Parathyroid adenoma (tissue), 2 donors: ENCODE results near the gene PRKCE.

Source experiments
- H2AFZ ChIP-seq: fragments of 300-600 bp; sonication (generic); one replicate; pipeline ENCODE4 v1.7.0; 2017; ENCODE audit warnings: antibody characterized with exemption, mild to moderate bottlenecking
- H3K27ac ChIP-seq: fragments of 300-600 bp; sonication (generic); one replicate; pipeline ENCODE4 v1.7.0; 2017
- H3K27me3 ChIP-seq: fragments of 300-600 bp; sonication (generic); one replicate; pipeline ENCODE4 v1.7.0; 2017; ENCODE audit warnings: low read length; ENCODE audit not compliant: control insufficient read depth, insufficient read depth
- H3K36me3 ChIP-seq: fragments of 300-600 bp; sonication (generic); one replicate; pipeline ENCODE4 v1.7.0; 2017; ENCODE audit warnings: low read length; ENCODE audit not compliant: control insufficient read depth, insufficient read depth
- H3K4me1 ChIP-seq: fragments of 300-600 bp; sonication (generic); one replicate; pipeline ENCODE4 v1.7.0; 2017; ENCODE audit warnings: control low read depth
- H3K4me2 ChIP-seq: fragments of 300-600 bp; sonication (generic); one replicate; pipeline ENCODE4 v1.7.0; 2017; ENCODE audit warnings: low read length
- H3K4me3 ChIP-seq: fragments of 300-600 bp; sonication (generic); one replicate; pipeline ENCODE4 v1.7.0; 2017; ENCODE audit warnings: low read depth, low read length
- H3K79me2 ChIP-seq: fragments of 300-600 bp; sonication (generic); one replicate; pipeline ENCODE4 v1.7.0; 2017; ENCODE audit warnings: control low read depth
- H3K9ac ChIP-seq: fragments of 300-600 bp; sonication (generic); one replicate; pipeline ENCODE4 v1.7.0; 2017; ENCODE audit warnings: mild to moderate bottlenecking
- H3K9me3 ChIP-seq: fragments of 300-600 bp; sonication (generic); one replicate; pipeline ENCODE4 v1.7.0; 2017; ENCODE audit warnings: low read length; ENCODE audit not compliant: control insufficient read depth
- TF ChIP-seq, protein P1 (sequence below): fragments of 300-600 bp; sonication (generic); IDR thresholded peaks from one replicate; pipeline ENCODE4 v1.7.0; 2017; ENCODE audit warnings: antibody characterized with exemption, mild to moderate bottlenecking
- donor health status: primary hyperparathyroidism.

Gene PRKCE

GRCh38 chr2:45986509-45986908, 335.0 kb downstream of the PRKCE start:
- H3K27me3 ChIP-seq, result no peaks in the 10 kb centered on the region
- H3K4me1 ChIP-seq, result no peaks in the 10 kb centered on the region
- no peaks in the 10 kb centered on the region for H3K36me3 ChIP-seq
- no peak overlapping the region for H3K4me3 ChIP-seq
- H3K79me2 ChIP-seq, result peaks cover 26% of the 10 kb centered on the region
- no peak overlapping the region for H2AFZ ChIP-seq
- no peak overlapping the region for H3K4me2 ChIP-seq
- H3K9ac ChIP-seq, result no peak overlapping the region
- TF ChIP-seq, protein P1, sequence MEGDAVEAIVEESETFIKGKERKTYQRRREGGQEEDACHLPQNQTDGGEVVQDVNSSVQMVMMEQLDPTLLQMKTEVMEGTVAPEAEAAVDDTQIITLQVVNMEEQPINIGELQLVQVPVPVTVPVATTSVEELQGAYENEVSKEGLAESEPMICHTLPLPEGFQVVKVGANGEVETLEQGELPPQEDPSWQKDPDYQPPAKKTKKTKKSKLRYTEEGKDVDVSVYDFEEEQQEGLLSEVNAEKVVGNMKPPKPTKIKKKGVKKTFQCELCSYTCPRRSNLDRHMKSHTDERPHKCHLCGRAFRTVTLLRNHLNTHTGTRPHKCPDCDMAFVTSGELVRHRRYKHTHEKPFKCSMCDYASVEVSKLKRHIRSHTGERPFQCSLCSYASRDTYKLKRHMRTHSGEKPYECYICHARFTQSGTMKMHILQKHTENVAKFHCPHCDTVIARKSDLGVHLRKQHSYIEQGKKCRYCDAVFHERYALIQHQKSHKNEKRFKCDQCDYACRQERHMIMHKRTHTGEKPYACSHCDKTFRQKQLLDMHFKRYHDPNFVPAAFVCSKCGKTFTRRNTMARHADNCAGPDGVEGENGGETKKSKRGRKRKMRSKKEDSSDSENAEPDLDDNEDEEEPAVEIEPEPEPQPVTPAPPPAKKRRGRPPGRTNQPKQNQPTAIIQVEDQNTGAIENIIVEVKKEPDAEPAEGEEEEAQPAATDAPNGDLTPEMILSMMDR, result no peak
- H3K27ac ChIP-seq, result no peak overlapping the region
- H3K9me3 ChIP-seq, result no peaks in the 10 kb centered on the region

DNA sequence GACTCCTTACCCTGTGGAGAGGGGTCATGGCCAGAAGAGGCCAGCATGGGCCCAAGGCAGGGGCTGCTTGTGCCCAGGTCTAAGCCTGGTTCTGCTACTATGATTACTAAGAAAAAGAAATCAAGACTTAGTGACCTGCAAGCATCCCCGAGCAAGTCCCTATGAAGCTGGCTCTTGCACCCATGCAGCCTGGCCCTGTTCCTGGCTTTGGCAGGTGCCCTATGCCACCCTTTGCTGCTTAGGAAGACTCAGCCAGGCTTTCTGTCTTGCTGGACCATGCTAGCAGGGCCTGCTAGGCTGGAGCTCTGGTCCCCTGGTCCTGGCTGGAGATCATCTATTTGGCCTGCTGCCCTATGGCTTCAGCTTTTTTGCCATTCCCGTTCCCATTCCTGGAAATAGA, 336.4 kb downstream of the PRKCE start:
- Histone ChIP-seq H3K36me3 (no peaks in the 10 kb centered on the region), H3K79me2 (peaks cover 16% of the 10 kb centered on the region), H3K9ac (no peak overlapping the region), H2AFZ (no peak overlapping the region), H3K4me2 (no peak overlapping the region), H3K9me3 (no peaks in the 10 kb centered on the region), H3K4me1 (no peaks in the 10 kb centered on the region), H3K27ac (no peak overlapping the region), H3K4me3 (no peak overlapping the region), H3K27me3 (no peaks in the 10 kb centered on the region)
- TF ChIP-seq, protein P1, result no peak

DNA sequence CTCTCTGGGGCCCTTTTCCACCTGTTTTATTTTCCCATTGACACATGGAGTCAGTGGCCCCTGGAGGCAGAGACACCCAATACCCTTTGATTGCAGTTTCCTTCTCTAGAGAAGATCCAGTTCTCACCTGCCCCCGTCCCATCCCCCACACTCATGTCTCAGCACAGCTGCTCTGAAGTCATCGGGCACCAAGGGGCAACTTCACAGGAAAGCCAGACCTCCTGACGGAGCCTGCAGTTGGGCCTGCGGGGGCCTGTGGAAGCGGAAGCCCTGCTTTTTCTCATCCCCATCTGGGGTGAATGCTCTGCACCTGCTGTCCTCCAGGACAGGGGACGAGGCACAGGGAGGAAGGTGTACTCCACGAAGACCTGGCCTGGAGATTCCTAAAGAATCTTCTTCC, 337.4 kb downstream of the PRKCE start:
- Histone ChIP-seq H3K27ac (no peak overlapping the region), H3K27me3 (no peaks in the 10 kb centered on the region), H3K79me2 (peaks cover 10% of the 10 kb centered on the region), H3K36me3 (no peaks in the 10 kb centered on the region), H3K4me1 (no peaks in the 10 kb centered on the region), H3K9ac (no peak overlapping the region), H2AFZ (no peak overlapping the region), H3K4me3 (no peak overlapping the region), H3K4me2 (no peak overlapping the region), H3K9me3 (no peaks in the 10 kb centered on the region)
- TF ChIP-seq, protein P1, result no peak

DNA sequence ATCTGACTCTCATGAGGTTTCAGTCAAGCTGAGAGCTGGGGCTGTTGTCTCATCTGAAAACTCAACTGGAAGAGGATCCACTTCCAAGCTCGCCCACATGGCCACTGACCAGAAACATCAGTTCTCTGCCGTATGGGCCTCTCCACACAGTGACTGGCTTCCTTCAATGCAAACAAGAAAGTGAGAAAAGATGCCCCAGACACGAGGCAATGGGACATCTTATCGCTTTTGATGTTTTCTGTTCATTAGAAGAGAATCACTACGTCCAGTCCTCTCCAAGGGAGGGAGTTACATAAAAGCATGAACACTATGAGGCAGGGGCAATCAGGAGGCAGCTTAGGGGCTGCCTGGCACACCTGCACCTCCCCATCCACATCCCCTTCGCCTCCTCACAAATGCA, 338.7 kb downstream of the PRKCE start:
- H2AFZ ChIP-seq, result no peak overlapping the region
- TF ChIP-seq, protein P1, result no peak
- H3K4me1 ChIP-seq, result no peaks in the 10 kb centered on the region
- no peaks in the 10 kb centered on the region for H3K27me3 ChIP-seq
- H3K4me3 ChIP-seq, result no peak overlapping the region
- no peaks in the 10 kb centered on the region for H3K36me3 ChIP-seq
- no peak overlapping the region for H3K27ac ChIP-seq
- H3K79me2 ChIP-seq, result no peaks in the 10 kb centered on the region
- H3K4me2 ChIP-seq, result no peak overlapping the region
- no peaks in the 10 kb centered on the region for H3K9me3 ChIP-seq
- H3K9ac ChIP-seq, result no peak overlapping the region

DNA sequence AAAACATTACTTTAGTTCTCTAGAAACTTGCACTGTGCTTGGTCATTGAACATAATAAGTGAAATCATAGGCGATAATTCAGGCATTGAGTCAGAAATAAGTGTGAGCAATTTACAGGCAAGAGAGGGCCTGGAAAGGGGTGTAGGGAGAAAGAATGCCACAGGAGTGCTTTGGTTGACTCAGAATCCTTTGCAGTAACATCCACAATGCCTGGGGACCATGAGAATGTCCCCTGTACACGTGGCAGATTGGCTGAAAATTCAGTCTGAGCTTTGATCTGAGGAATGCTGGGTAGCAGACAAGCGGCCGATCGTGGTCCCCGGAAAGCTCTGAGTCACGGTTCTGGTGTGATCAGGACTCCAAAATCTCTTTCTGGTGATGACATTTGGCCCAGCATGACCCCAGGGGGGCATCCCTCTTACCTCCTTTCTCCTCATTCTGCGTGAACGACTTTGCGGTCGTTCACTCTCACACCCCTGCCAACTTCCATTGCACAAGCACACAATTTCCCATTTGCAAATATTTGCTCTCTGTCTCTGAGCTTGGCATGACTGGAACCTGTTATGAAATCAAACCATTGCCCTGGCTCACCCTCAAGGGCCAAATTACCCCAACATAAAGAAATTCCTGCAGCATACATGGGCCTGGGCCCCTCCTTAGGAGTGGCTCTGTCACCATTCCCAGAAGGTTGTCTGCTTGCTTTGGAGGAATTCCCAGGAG, 340.7 kb downstream of the PRKCE start:
- no peak overlapping the region for H3K4me3 ChIP-seq
- no peak overlapping the region for H3K27ac ChIP-seq
- TF ChIP-seq, protein P1, result no peak
- H3K79me2 ChIP-seq, result no peaks in the 10 kb centered on the region
- no peak overlapping the region for H3K4me2 ChIP-seq
- no peaks in the 10 kb centered on the region for H3K9me3 ChIP-seq
- H3K4me1 ChIP-seq, result no peaks in the 10 kb centered on the region
- no peak overlapping the region for H3K9ac ChIP-seq
- no peaks in the 10 kb centered on the region for H3K27me3 ChIP-seq
- H2AFZ ChIP-seq, result no peak overlapping the region
- no peaks in the 10 kb centered on the region for H3K36me3 ChIP-seq
